H1 (cell line): ENCODE measurements around the gene DUSP3. TPM values are rescaled to one million over a fixed set of nuclear protein-coding genes. Genes with fewer than 3 reads are reported as not detected.

Experiments used
- CTCF ChIA-PET: fragments of 300-600 bp; sonication (Branson Sonifier 250); formaldehyde crosslinking; loops from one replicate; lab custom pipeline; 2021; ENCODE audit not compliant: partially characterized antibody; lab: Charles Lee
- POLR2A ChIA-PET: fragments of 300-600 bp; sonication (Branson Sonifier 250); formaldehyde crosslinking; loops from one replicate; lab custom pipeline; 2021; ENCODE audit warnings: inconsistent platforms; ENCODE audit not compliant: partially characterized antibody; lab: Charles Lee
- DNase-seq, 2 experiments: peaks; one replicate each; pipeline versions ENCODE4 v3.0.0 to v3.0.0-alpha.2; 2010 to 2022; ENCODE audit warnings: low spot score in 2 of 2, low read depth in 1 of 2, mixed read lengths in 1 of 2
- FAIRE-seq: peaks from 2 replicates; lab custom pipeline; 2011; peaks lifted over from hg19 to GRCh38; lab: Jason Lieb, UNC
- H2AFZ ChIP-seq: 2 replicates; pipeline ENCODE4 v1.8.1; 2012; ENCODE audit warnings: low read length, inconsistent platforms
- H2AK5ac ChIP-seq: 2 replicates; pipeline ENCODE4 v1.6.1; 2013; ENCODE audit warnings: low read depth, low read length
- H2BK120ac ChIP-seq: replicated peaks from 2 replicates; pipeline ENCODE3; 2013; ENCODE audit warnings: low read depth, low read length, inconsistent platforms
- H2BK12ac ChIP-seq: 2 replicates; pipeline ENCODE4 v1.6.1; 2013; ENCODE audit warnings: low read depth, low read length
- H2BK15ac ChIP-seq: 2 replicates; pipeline ENCODE4 v1.6.1; 2013; ENCODE audit warnings: low read length
- H2BK20ac ChIP-seq: 2 replicates; pipeline ENCODE4 v1.6.1; 2013; ENCODE audit warnings: low read length
- H2BK5ac ChIP-seq: 2 replicates; pipeline ENCODE4 v1.6.1; 2013; ENCODE audit warnings: low read depth, low read length
- H3K14ac ChIP-seq: 2 replicates; pipeline ENCODE4 v1.6.1; 2013; ENCODE audit warnings: inconsistent platforms; ENCODE audit not compliant: insufficient read length
- H3K18ac ChIP-seq: 2 replicates; pipeline ENCODE4 v1.6.1; 2013; ENCODE audit warnings: low read length; ENCODE audit errors: extremely low read depth
- H3K23ac ChIP-seq: 2 replicates; pipeline ENCODE4 v1.6.1; 2013; ENCODE audit warnings: inconsistent platforms; ENCODE audit not compliant: insufficient read length
- H3K23me2 ChIP-seq: 2 replicates; pipeline ENCODE4 v1.6.1; 2013; ENCODE audit warnings: low read depth, low read length
- H3K27ac ChIP-seq: 2 replicates; pipeline ENCODE4 v1.6.1; 2011; ENCODE audit warnings: low read depth, low read length, inconsistent platforms
- H3K27me3 ChIP-seq, 4 experiments: replicated peaks in 1 of 4; 1 replicate in 1 of 4; 2 replicates in 3 of 4; pipeline versions ENCODE4 v1.6.1 to v1.8.1; 2011 to 2013; ENCODE audit warnings: low read length in 3 of 4, mild to moderate bottlenecking in 3 of 4, inconsistent platforms in 2 of 4, mixed read lengths in 2 of 4, moderate library complexity in 1 of 4; ENCODE audit not compliant: control insufficient read depth in 3 of 4, insufficient read depth in 3 of 4; ENCODE audit errors: extremely low read depth in 1 of 4
- H3K36me3 ChIP-seq, 4 experiments: 2 replicates each; pipeline versions ENCODE4 v1.6.1 to v1.8.1; 2011 to 2013; ENCODE audit warnings: mild to moderate bottlenecking in 4 of 4, low read length in 3 of 4, moderate library complexity in 2 of 4, control low read depth in 1 of 4, inconsistent platforms in 1 of 4; ENCODE audit not compliant: insufficient read depth in 4 of 4, control insufficient read depth in 2 of 4
- H3K4ac ChIP-seq: replicated peaks from 2 replicates; pipeline ENCODE3; 2013; ENCODE audit warnings: low read length, low read depth, mixed read lengths, inconsistent platforms; ENCODE audit not compliant: insufficient read length
- H3K4me1 ChIP-seq, 4 experiments: replicated peaks in 1 of 4; 1 replicate in 1 of 4; 2 replicates in 3 of 4; pipeline versions ENCODE4 v1.6.1 to v1.8.1; 2011 to 2013; ENCODE audit warnings: low read length in 3 of 4, inconsistent platforms in 2 of 4, mixed read lengths in 1 of 4; ENCODE audit not compliant: insufficient read depth in 4 of 4, control insufficient read depth in 3 of 4
- H3K4me2 ChIP-seq, 2 experiments: 2 replicates each; pipeline versions ENCODE4 v1.6.1 to v1.8.1; 2011 to 2013; ENCODE audit warnings: low read depth in 2 of 2, low read length in 2 of 2, control low read depth in 1 of 2, inconsistent platforms in 1 of 2, mild to moderate bottlenecking in 1 of 2; ENCODE audit not compliant: insufficient read depth in 1 of 2
- H3K4me3 ChIP-seq, 4 experiments: fragments of 200-600, 300-600 bp in 1 of 4; sonication (generic), shearing (Covaris generic), sonication (Bioruptor Twin) in 1 of 4; 2 replicates each; pipeline versions ENCODE4 v1.5.1 to v1.8.1; 2011 to 2016; ENCODE audit warnings: low read length in 4 of 4, low read depth in 3 of 4, control low read depth in 2 of 4, inconsistent platforms in 2 of 4, mild to moderate bottlenecking in 2 of 4, mixed read lengths in 1 of 4, moderate library complexity in 1 of 4; ENCODE audit not compliant: insufficient read depth in 2 of 4; ENCODE audit errors: extremely low read depth in 1 of 4
- H3K56ac ChIP-seq: replicated peaks from 2 replicates; pipeline ENCODE3; 2013; ENCODE audit warnings: low read depth, mild to moderate bottlenecking, mixed read lengths, low read length, inconsistent platforms; ENCODE audit not compliant: insufficient read length
- H3K79me1 ChIP-seq: 2 replicates; pipeline ENCODE4 v1.6.1; 2013; ENCODE audit warnings: low read depth, low read length, control low read depth
- H3K79me2 ChIP-seq, 2 experiments: 2 replicates each; pipeline versions ENCODE4 v1.6.1 to v1.8.1; 2012 to 2013; ENCODE audit warnings: low read length in 2 of 2, mild to moderate bottlenecking in 2 of 2, inconsistent platforms in 1 of 2; ENCODE audit not compliant: insufficient read depth in 2 of 2, control insufficient read depth in 1 of 2
- H3K9ac ChIP-seq, 4 experiments: replicated peaks in 1 of 4; 1 replicate in 1 of 4; 2 replicates in 3 of 4; pipeline versions ENCODE4 v1.6.1 to v1.8.1; 2011 to 2013; ENCODE audit warnings: low read depth in 3 of 4, low read length in 3 of 4, control low read depth in 2 of 4, mild to moderate bottlenecking in 2 of 4, moderate library complexity in 2 of 4, inconsistent platforms in 1 of 4; ENCODE audit errors: extremely low read depth in 1 of 4
- H3K9me3 ChIP-seq, 2 experiments: 2 replicates each; pipeline versions ENCODE4 v1.6.1 to v1.8.1; 2012 to 2013; ENCODE audit warnings: mild to moderate bottlenecking in 2 of 2, moderate library complexity in 2 of 2, control low read depth in 1 of 2, inconsistent platforms in 1 of 2, low read depth in 1 of 2, low read length in 1 of 2, mixed read lengths in 1 of 2; ENCODE audit not compliant: insufficient read depth in 2 of 2
- H4K20me1 ChIP-seq, 2 experiments: replicated peaks in 1 of 2; 2 replicates each; pipeline versions ENCODE3 to v1.8.1; 2011 to 2013; ENCODE audit warnings: inconsistent platforms in 2 of 2, low read length in 2 of 2, mild to moderate bottlenecking in 1 of 2; ENCODE audit not compliant: insufficient read depth in 2 of 2, control insufficient read depth in 1 of 2
- H4K5ac ChIP-seq: 2 replicates; pipeline ENCODE4 v1.6.1; 2013; ENCODE audit warnings: low read length, low read depth, mixed read lengths, inconsistent platforms; ENCODE audit not compliant: insufficient read length
- H4K8ac ChIP-seq: 2 replicates; pipeline ENCODE4 v1.8.0; 2013; ENCODE audit warnings: mild to moderate bottlenecking, moderate library complexity, low read length, inconsistent platforms; ENCODE audit not compliant: insufficient read depth; ENCODE audit errors: extremely low read depth
- H4K91ac ChIP-seq: replicated peaks from 2 replicates; pipeline ENCODE3; 2013; ENCODE audit warnings: low read length, mixed read lengths, inconsistent platforms; ENCODE audit not compliant: insufficient read length
- BRCA1 ChIP-seq: IDR thresholded peaks from 2 replicates; pipeline ENCODE4 v1.6.1; 2012; ENCODE audit warnings: low read depth, low read length, improper control_type of control experiment
- CEBPB ChIP-seq: IDR thresholded peaks from 2 replicates; pipeline ENCODE4 v1.6.1; 2012; ENCODE audit warnings: low read depth, low read length
- CTBP2 ChIP-seq: IDR thresholded peaks from 2 replicates; pipeline ENCODE4 v1.7.0; 2011; ENCODE audit warnings: borderline replicate concordance, mild to moderate bottlenecking, moderate library complexity, mixed read lengths, low read length; ENCODE audit not compliant: insufficient read depth, insufficient read length
- E2F6 ChIP-seq: IDR thresholded peaks from 2 replicates; pipeline ENCODE4 v1.6.1; 2012; ENCODE audit warnings: inconsistent platforms
- GABPA ChIP-seq: IDR thresholded peaks from 2 replicates; pipeline ENCODE4 v1.6.1; 2011; ENCODE audit warnings: mild to moderate bottlenecking, low read length, moderate library complexity, borderline replicate concordance; ENCODE audit not compliant: insufficient read depth
- KDM5A ChIP-seq: fragments of 200-600 bp; IDR thresholded peaks from 2 replicates; pipeline ENCODE4 v1.7.1; 2012; ENCODE audit warnings: mild to moderate bottlenecking, low read length, inconsistent platforms, mixed read lengths
- PHF8 ChIP-seq: fragments of 200-600 bp; sonication (generic); conservative IDR thresholded peaks from 2 replicates; pipeline ENCODE4 v1.7.1; 2012; ENCODE audit warnings: low read depth, mild to moderate bottlenecking, inconsistent platforms, low read length, moderate library complexity
- POLR2A ChIP-seq, 2 experiments: IDR thresholded peaks; 1 replicate in 1 of 2; 2 replicates in 1 of 2; pipeline ENCODE4 v1.6.1; 2011; ENCODE audit warnings: low read depth in 2 of 2, low read length in 2 of 2, mild to moderate bottlenecking in 2 of 2; ENCODE audit errors: control extremely low read depth in 1 of 2
- SAP30 ChIP-seq: fragments of 300-600 bp; sonication (generic); IDR thresholded peaks from 2 replicates; pipeline ENCODE4 v1.7.1; 2012; ENCODE audit warnings: low read length, moderate library complexity, mild to moderate bottlenecking, inconsistent platforms; ENCODE audit not compliant: insufficient read depth, insufficient replicate concordance
- SIX5 ChIP-seq: IDR thresholded peaks from 2 replicates; pipeline ENCODE4 v1.6.1; 2011; ENCODE audit warnings: mild to moderate bottlenecking, low read depth, low read length
- YY1 ChIP-seq: IDR thresholded peaks from 2 replicates; pipeline ENCODE4 v1.6.1; 2011; ENCODE audit warnings: low read depth, mild to moderate bottlenecking, low read length
- WGBS, 2 experiments: shearing (Covaris generic) in 1 of 2; methylation state at CpG; one replicate each; pipeline versions ENCODE4 v1.1.6 to v1.1.7; 2013 to 2015; ENCODE audit warnings: low lambda C conversion rate in 2 of 2, mixed read lengths in 2 of 2, inconsistent platforms in 1 of 2, low coverage in 1 of 2, missing lambda C conversion rate in 1 of 2; ENCODE audit not compliant: insufficient replicate concordance in 2 of 2, insufficient coverage in 1 of 2, insufficient read length in 1 of 2; ENCODE audit errors: extremely low coverage in 1 of 2, missing lambda C conversion rate in 1 of 2; 5-methylcytosine and 5-hydroxymethylcytosine counted together
- polyA plus RNA-seq, 7 experiments: library from polyadenylated mRNA; depleted of rRNA in 3 of 7; stranded (reverse) in 5 of 7; unstranded in 2 of 7; fragments of >200 nt in 5 of 7; fragments of 200-250 nt in 2 of 7; gene quantifications; 1 replicate in 5 of 7; 2 replicates in 1 of 7; 4 replicates in 1 of 7; pipeline versions ENCODE4 v1.2.1 to v1.2.3, GENCODE V29; 2011 to 2013; ENCODE audit warnings: missing spikeins in 2 of 7, mixed read lengths in 2 of 7
- total RNA-seq: library from RNA; stranded (reverse); fragmentation: NEBNext Ultra II Directional; extraction: Animal tissue kit (Norgen Biotek cat#: 25700); gene quantifications from 2 replicates; pipeline ENCODE4 v1.2.1, GENCODE V29; 2021

The DUSP3 gene
- total and polyA plus RNA-seq, 2 of the 8 experiments (the other 6 are each of a cell fraction or from before 2014, with no cell fraction given) = 15.1 to 21.2 TPM

GRCh38 chr17:43755389-43755875 lies 23.3 kb downstream of the DUSP3 start:
- ChIA-PET CTCF (interaction anchor here (0.5 to 22.9 kb wide), 11 partner anchors 10 to 1806 kb away, joined by 3 to 969 read pairs (median 4); no protein-coding TSS in a partner anchor), POLR2A (interaction anchor here (1.0 to 2.2 kb wide), 8 partner anchors 9 to 387 kb away, joined by 3 to 7 read pairs (median 4); no protein-coding TSS in a partner anchor)
- no peak overlapping the region; a peak in 1 of 7 replicates for H3K9ac ChIP-seq
- no peak for TF ChIP-seq KDM5A
- TF ChIP-seq CTBP2 = no peak
- TF ChIP-seq E2F6 = peak; percentile 90
- no peak for TF ChIP-seq SAP30
- peak; percentile 77 for TF ChIP-seq GABPA
- no peak; the same call in 1 of the 2 replicates for TF ChIP-seq YY1
- TF ChIP-seq SIX5 = no peak
- TF ChIP-seq CEBPB = no peak
- no peak for TF ChIP-seq BRCA1
- TF ChIP-seq PHF8 = no peak
- peak in 1 of 2 experiments; percentile 50; a peak in 1 of 3 replicates for TF ChIP-seq POLR2A (IDR thresholded peaks at IDR 0.05; ENCODE audit: control extremely low read depth in 1 of 2, low read depth in 2 of 2, low read length in 2 of 2)

More at GRCh38 chr17:43755389-43755875, 23.3 kb downstream of the DUSP3 start:
- H3K4me1 ChIP-seq = peaks cover 4 to 25% (median 8%) of the 10 kb centered on the region in 4 experiments; a peak in 6 of 7 replicates
- no peak overlapping the region; the same call in 1 of the 2 replicates for H2BK20ac ChIP-seq
- H4K5ac ChIP-seq = peak overlapping the region; percentile 19
- H3K79me2 ChIP-seq = no peaks in the 10 kb centered on the region
- H4K91ac ChIP-seq = peak overlapping the region; percentile 88
- H2BK12ac ChIP-seq = peak overlapping the region; percentile 87; the same call in 1 of the 2 replicates
- H4K20me1 ChIP-seq = no peaks in the 10 kb centered on the region
- peak overlapping the region; percentile 20 for H2BK120ac ChIP-seq
- H3K14ac ChIP-seq = no peak overlapping the region
- H3K23ac ChIP-seq = no peak overlapping the region
- H2AFZ ChIP-seq = peak overlapping the region; percentile 46; the same call in 1 of the 2 replicates
- peaks cover 3% of the 10 kb centered on the region; the same call in 1 of the 2 replicates for H3K23me2 ChIP-seq
- no peak overlapping the region for H2AK5ac ChIP-seq
- H3K36me3 ChIP-seq = no peaks in the 10 kb centered on the region
- no peaks in the 10 kb centered on the region for H3K9me3 ChIP-seq
- peak; percentile 57 to 82 for DNase-seq
- FAIRE-seq = no peak
- H3K4ac ChIP-seq = peak overlapping the region; percentile 41
- H3K27me3 ChIP-seq = peaks cover 0 to 30% (median 23%) of the 10 kb centered on the region in 4 experiments; a peak in 6 of 7 replicates
- peak overlapping the region; percentile 22 to 53 (median 33); a peak in 7 of 8 replicates for H3K4me3 ChIP-seq
- H2BK15ac ChIP-seq = no peak overlapping the region
- H4K8ac ChIP-seq = peak overlapping the region; percentile 74
- WGBS, 2 experiments = 8% methylated on average over 51 of the region's 60 CpGs; no CpG with 5 or more reads in 1 of the 2 experiments
- H3K27ac ChIP-seq = no peak overlapping the region
- H3K4me2 ChIP-seq = peak overlapping the region; percentile 58 to 68
- H3K18ac ChIP-seq = peak overlapping the region; percentile 60
- H3K56ac ChIP-seq = no peak overlapping the region
- H2BK5ac ChIP-seq = peak overlapping the region; percentile 39; the same call in 1 of the 2 replicates
- no peaks in the 10 kb centered on the region for H3K79me1 ChIP-seq
